ENCODE results near the gene PAFAH2. TPM values are rescaled to one million over a fixed set of nuclear protein-coding genes. Genes with fewer than 3 reads are reported as not detected.

PAFAH2 gene
- total and polyA plus RNA-seq, 2 of the 8 experiments (the other 6 are each of a cell fraction or from before 2014, with no cell fraction given): 7.7 to 9.3 TPM

- no peak overlapping the region for H3K4ac ChIP-seq (replicated peaks; ENCODE audit: insufficient read length, low read depth, low read length)
- no peaks in the 10 kb centered on the region for H4K20me1 ChIP-seq (replicated peaks in 1 of 2; ENCODE audit: control insufficient read depth in 1 of 2, insufficient read depth in 2 of 2, low read length in 2 of 2)
- peak; percentile 25 to 62 for DNase-seq (ENCODE audit: low read depth in 1 of 2, low spot score in 2 of 2)
- H3K9ac ChIP-seq (replicated peaks in 1 of 4; ENCODE audit: extremely low read depth in 1 of 4, low read depth in 3 of 4, low read length in 3 of 4): no peak overlapping the region
- H3K23me2 ChIP-seq (ENCODE audit: low read depth, low read length): no peaks in the 10 kb centered on the region
- H3K4me2 ChIP-seq (ENCODE audit: insufficient read depth in 1 of 2, low read depth in 2 of 2, low read length in 2 of 2): no peak overlapping the region
- no peak overlapping the region for H4K5ac ChIP-seq (ENCODE audit: insufficient read length, low read depth, low read length)
- H3K79me2 ChIP-seq (ENCODE audit: control insufficient read depth in 1 of 2, insufficient read depth in 2 of 2, low read length in 2 of 2): no peaks in the 10 kb centered on the region
- H3K27ac ChIP-seq (ENCODE audit: low read depth, low read length): no peak overlapping the region
- H3K18ac ChIP-seq (ENCODE audit: extremely low read depth, low read length): no peak overlapping the region
- no peak overlapping the region for H2AFZ ChIP-seq (ENCODE audit: low read length)
- peak overlapping the region; percentile 61; the same call in 1 of the 2 replicates for H2BK15ac ChIP-seq (ENCODE audit: low read length)
- H3K9me3 ChIP-seq (ENCODE audit: insufficient read depth in 2 of 2, low read depth in 1 of 2, low read length in 1 of 2): no peaks in the 10 kb centered on the region
- no peak overlapping the region for H4K8ac ChIP-seq (ENCODE audit: extremely low read depth, insufficient read depth, low read length)
- H3K4me3 ChIP-seq (ENCODE audit: extremely low read depth in 1 of 4, insufficient read depth in 2 of 4, low read depth in 3 of 4, low read length in 4 of 4): no peak overlapping the region
- H3K27me3 ChIP-seq (replicated peaks in 1 of 4; ENCODE audit: control insufficient read depth in 3 of 4, extremely low read depth in 1 of 4, insufficient read depth in 3 of 4, low read length in 3 of 4): no peaks in the 10 kb centered on the region
- peak; percentile 72 for FAIRE-seq
- no peak overlapping the region for H2AK5ac ChIP-seq (ENCODE audit: low read depth, low read length)
- no peak overlapping the region for H4K91ac ChIP-seq (replicated peaks; ENCODE audit: insufficient read length, low read length)
- no peaks in the 10 kb centered on the region for H3K79me1 ChIP-seq (ENCODE audit: low read depth, low read length)
- H3K56ac ChIP-seq (replicated peaks; ENCODE audit: insufficient read length, low read depth, low read length): no peak overlapping the region
- ChIA-PET CTCF (ENCODE audit: partially characterized antibody) (interaction anchor here (0.6 to 5.8 kb wide), 28 partner anchors 8 to 460 kb away, joined by 3 to 66 read pairs (median 4); partner anchors contain the start of genes EXTL1, MTFR1L and PAFAH2), POLR2A (ENCODE audit: partially characterized antibody) (interaction anchor here (0.7 to 1.4 kb wide), 3 partner anchors 13 to 152 kb away, joined by 3 to 4 read pairs (median 3); partner anchors contain the start of gene PAFAH2)
- H3K36me3 ChIP-seq (ENCODE audit: control insufficient read depth in 2 of 4, insufficient read depth in 4 of 4, low read length in 3 of 4): no peaks in the 10 kb centered on the region
- H3K23ac ChIP-seq (ENCODE audit: insufficient read length): no peak overlapping the region
- no peak overlapping the region for H2BK12ac ChIP-seq (ENCODE audit: low read depth, low read length)
- H2BK5ac ChIP-seq (ENCODE audit: low read depth, low read length): no peak overlapping the region
- no peak overlapping the region for H2BK120ac ChIP-seq (replicated peaks; ENCODE audit: low read depth, low read length)
- H2BK20ac ChIP-seq (ENCODE audit: low read length): no peak overlapping the region
- H3K4me1 ChIP-seq (replicated peaks in 1 of 4; ENCODE audit: control insufficient read depth in 3 of 4, insufficient read depth in 4 of 4, low read length in 3 of 4): peaks cover 0 to 5% (median 3%) of the 10 kb centered on the region in 4 experiments; a peak in 6 of 7 replicates
- WGBS, 2 experiments (ENCODE audit: extremely low coverage in 1 of 2, insufficient coverage in 1 of 2, insufficient read length in 1 of 2, insufficient replicate concordance in 2 of 2, low coverage in 1 of 2, low lambda C conversion rate in 2 of 2, missing lambda C conversion rate in 1 of 2): 58% methylated on average over 4 of the region's 6 CpGs; no CpG with 5 or more reads in 1 of the 2 experiments
- H3K14ac ChIP-seq (ENCODE audit: insufficient read length): no peak overlapping the region
- TF ChIP-seq RAD21 (IDR thresholded peaks at IDR 0.05 in 1 of 2, conservative IDR thresholded peaks at IDR 0.05 in 1 of 2; ENCODE audit: low read depth in 2 of 2, low read length in 2 of 2): peak; percentile 52 to 57
- peak; percentile 52; the same call in 1 of the 2 replicates for TF ChIP-seq MAX (IDR thresholded peaks at IDR 0.05)
- TF ChIP-seq TBP (IDR thresholded peaks at IDR 0.05; ENCODE audit: low read depth, low read length): no peak
- no peak for TF ChIP-seq SUZ12 (IDR thresholded peaks at IDR 0.05; ENCODE audit: low read length)
- TF ChIP-seq HDAC2 (IDR thresholded peaks at IDR 0.05; ENCODE audit: borderline replicate concordance in 1 of 2, low read depth in 2 of 2, low read length in 2 of 2): no peak
- TF ChIP-seq ZNF274 (IDR thresholded peaks at IDR 0.05; ENCODE audit: borderline replicate concordance, extremely low read depth, low read length): no peak
- no peak for TF ChIP-seq FOSL1 (IDR thresholded peaks at IDR 0.05; ENCODE audit: insufficient read depth, low read depth, low read length)
- no peak for TF ChIP-seq BCL11A (IDR thresholded peaks at IDR 0.05; ENCODE audit: low read depth in 2 of 2, low read length in 2 of 2)
Observed at GRCh38 chr1:26009796-26010447, 12.1 kb upstream of the PAFAH2 start.

Measured in H1 (cell line).